AG04450 (cell line): Measurements from ENCODE around the gene TPO. TPM values are rescaled to one million over a fixed set of nuclear protein-coding genes. Genes with fewer than 3 reads are reported as not detected.

Experiments used
- CTCF ChIA-PET: fragments of 300-600, 350-600 bp; formaldehyde crosslinking; extraction: SDS; loops from one replicate; lab custom pipeline; 2022; ENCODE audit warnings: antibody characterized with exemption, inconsistent platforms; lab: Charles Lee
- POLR2A ChIA-PET: fragments of 350-600 bp; formaldehyde crosslinking; extraction: SDS; loops from one replicate; lab custom pipeline; 2021; ENCODE audit warnings: antibody characterized with exemption, inconsistent platforms; lab: Yijun Ruan, JAX
- DNase-seq: peaks from one replicate; pipeline ENCODE4 v3.0.0-alpha.2; 2011; ENCODE audit warnings: low read depth, low spot score
- H3K27ac ChIP-seq: one replicate; pipeline ENCODE4 v1.5.1; 2012; ENCODE audit warnings: low read depth, low read length, control low read depth
- H3K27me3 ChIP-seq: one replicate; pipeline ENCODE4 v1.6.0; 2012; ENCODE audit warnings: low read length; ENCODE audit not compliant: control insufficient read depth, insufficient read depth
- H3K4me3 ChIP-seq: 2 replicates; pipeline ENCODE4 v1.5.1; 2011; ENCODE audit warnings: mild to moderate bottlenecking, low read depth, low read length, control low read depth
- H3K9me3 ChIP-seq: 2 replicates; pipeline ENCODE4 v1.5.1; 2012; ENCODE audit warnings: low read length; ENCODE audit not compliant: control insufficient read depth, insufficient read depth
- polyA plus RNA-seq: library from polyadenylated mRNA; depleted of rRNA; stranded (reverse); fragments of >200 nt; gene quantifications from 2 replicates; pipeline ENCODE4 v1.2.3, GENCODE V29; 2011
- TF ChIP-seq, protein P1 (sequence below): IDR thresholded peaks from 2 replicates; pipeline ENCODE4 v1.5.1; 2011; ENCODE audit warnings: low read depth, low read length, control low read depth, inconsistent platforms

Gene TPO
- polyA plus RNA-seq, 1 experiment: not detected

GRCh38 chr2:1582891-1583341, 169.7 kb downstream of the TPO start:
- Histone ChIP-seq H3K27ac (no peak overlapping the region), H3K9me3 (peaks cover 5% of the 10 kb centered on the region; the same call in 1 of the 2 replicates), H3K27me3 (peaks cover 7% of the 10 kb centered on the region), H3K4me3 (no peak overlapping the region)
- DNase-seq: no peak
- ChIA-PET POLR2A (interaction anchor here (1.0 kb wide), 1 partner anchor 11 kb away, joined by 5 read pairs; no protein-coding TSS in a partner anchor), CTCF (interaction anchor here (0.9 kb wide), 1 partner anchor 1292 kb away, joined by 4 read pairs; no protein-coding TSS in a partner anchor)
- TF ChIP-seq, protein P1, sequence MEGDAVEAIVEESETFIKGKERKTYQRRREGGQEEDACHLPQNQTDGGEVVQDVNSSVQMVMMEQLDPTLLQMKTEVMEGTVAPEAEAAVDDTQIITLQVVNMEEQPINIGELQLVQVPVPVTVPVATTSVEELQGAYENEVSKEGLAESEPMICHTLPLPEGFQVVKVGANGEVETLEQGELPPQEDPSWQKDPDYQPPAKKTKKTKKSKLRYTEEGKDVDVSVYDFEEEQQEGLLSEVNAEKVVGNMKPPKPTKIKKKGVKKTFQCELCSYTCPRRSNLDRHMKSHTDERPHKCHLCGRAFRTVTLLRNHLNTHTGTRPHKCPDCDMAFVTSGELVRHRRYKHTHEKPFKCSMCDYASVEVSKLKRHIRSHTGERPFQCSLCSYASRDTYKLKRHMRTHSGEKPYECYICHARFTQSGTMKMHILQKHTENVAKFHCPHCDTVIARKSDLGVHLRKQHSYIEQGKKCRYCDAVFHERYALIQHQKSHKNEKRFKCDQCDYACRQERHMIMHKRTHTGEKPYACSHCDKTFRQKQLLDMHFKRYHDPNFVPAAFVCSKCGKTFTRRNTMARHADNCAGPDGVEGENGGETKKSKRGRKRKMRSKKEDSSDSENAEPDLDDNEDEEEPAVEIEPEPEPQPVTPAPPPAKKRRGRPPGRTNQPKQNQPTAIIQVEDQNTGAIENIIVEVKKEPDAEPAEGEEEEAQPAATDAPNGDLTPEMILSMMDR: no peak

DNA sequence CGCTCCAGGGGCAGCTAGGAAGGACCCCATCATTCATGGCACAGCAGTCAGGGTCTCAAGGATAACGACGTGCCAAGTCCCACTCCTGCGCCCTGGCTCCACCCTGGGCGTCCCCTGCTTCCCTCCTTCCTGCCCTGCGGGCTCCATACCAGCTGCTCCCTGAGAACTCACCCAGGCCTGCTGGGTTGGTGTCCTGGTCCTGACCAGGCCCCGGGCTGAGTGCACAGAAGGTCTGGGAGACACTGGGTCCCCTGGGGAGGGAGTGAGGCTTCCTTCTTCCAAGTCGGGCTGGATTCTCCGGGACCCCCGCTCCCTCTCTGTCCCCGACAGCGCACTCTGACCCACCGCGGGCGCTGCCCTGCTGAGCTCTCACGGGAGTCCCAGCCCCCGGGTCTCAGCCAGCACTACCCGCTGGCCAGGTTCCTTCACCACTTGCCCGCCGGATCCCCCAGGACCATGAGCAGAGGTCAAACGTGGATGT, 170.8 kb downstream of the TPO start:
- POLR2A ChIA-PET: no interaction called here
- Histone ChIP-seq H3K4me3 (no peak overlapping the region), H3K27me3 (peaks cover 7% of the 10 kb centered on the region), H3K27ac (no peak overlapping the region), H3K9me3 (peaks cover 5% of the 10 kb centered on the region; the same call in 1 of the 2 replicates)
- DNase-seq: no peak
- CTCF ChIA-PET: no interaction called here
- TF ChIP-seq, protein P1: no peak

DNA sequence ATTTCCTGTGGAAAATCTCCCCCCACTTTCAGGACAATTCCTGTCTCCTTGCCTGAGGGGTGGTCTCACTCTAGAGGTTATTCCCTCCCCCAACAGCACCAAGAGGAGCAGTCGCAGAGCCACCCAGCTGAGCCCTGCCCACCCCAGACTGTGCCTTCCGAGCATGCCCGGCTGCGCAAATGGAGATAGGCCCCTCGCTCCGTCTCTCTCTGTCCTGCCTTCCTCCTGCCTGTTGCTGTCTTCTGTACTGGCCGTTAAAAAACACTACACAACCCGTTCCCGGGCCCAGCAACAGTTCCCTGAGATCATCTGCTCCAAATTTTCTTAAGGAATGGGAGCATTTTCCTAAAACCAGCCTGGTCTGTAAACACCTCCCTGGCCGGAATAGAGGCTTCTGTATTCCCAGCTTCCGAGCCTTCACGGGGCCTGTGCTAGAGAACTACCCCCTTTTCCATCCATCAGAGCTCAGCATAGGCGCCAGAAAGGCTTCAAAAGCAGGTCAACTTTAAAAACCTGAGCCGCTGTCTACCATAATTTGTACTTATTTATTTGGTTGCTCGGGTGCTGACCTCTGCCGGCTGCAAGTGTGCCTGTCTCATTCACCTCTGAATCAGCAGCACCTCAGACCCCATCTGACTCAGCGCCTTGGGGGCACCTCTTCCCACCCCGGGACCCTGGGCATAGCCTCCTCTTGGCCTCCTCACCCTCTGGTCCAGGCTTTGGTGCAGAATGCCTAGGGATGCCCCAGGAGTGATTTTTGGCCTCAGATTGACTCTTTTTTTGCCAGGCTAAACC, 171.6 kb downstream of the TPO start:
- Histone ChIP-seq H3K27ac (no peak overlapping the region), H3K9me3 (peaks cover 5% of the 10 kb centered on the region; the same call in 1 of the 2 replicates), H3K4me3 (no peak overlapping the region), H3K27me3 (peaks cover 7% of the 10 kb centered on the region)
- POLR2A ChIA-PET: interaction anchor here (0.6 kb wide), 1 partner anchor 141 kb away, joined by 4 read pairs; no protein-coding TSS in a partner anchor
- DNase-seq: no peak
- CTCF ChIA-PET: no interaction called here
- TF ChIP-seq, protein P1: peak; percentile 13; the same call in 1 of the 2 replicates

GRCh38 chr2:1585635-1586034, 172.4 kb downstream of the TPO start:
- ChIA-PET POLR2A (interaction anchor here (0.6 kb wide), 1 partner anchor 141 kb away, joined by 4 read pairs; no protein-coding TSS in a partner anchor), CTCF (interaction anchor here (0.9 kb wide), 1 partner anchor 31 kb away, joined by 3 read pairs; no protein-coding TSS in a partner anchor)
- H3K9me3 ChIP-seq: peaks cover 5% of the 10 kb centered on the region; the same call in 1 of the 2 replicates
- H3K27ac ChIP-seq: no peak overlapping the region
- TF ChIP-seq, protein P1: no peak
- no peak for DNase-seq
- H3K4me3 ChIP-seq: no peak overlapping the region
- peaks cover 7% of the 10 kb centered on the region for H3K27me3 ChIP-seq
